ENCODE results near the gene FLII. TPM values are rescaled to one million over a fixed set of nuclear protein-coding genes. Genes with fewer than 3 reads are reported as not detected.

FLII gene
- total and polyA plus RNA-seq, 2 donors (not counting 1 experiment from before 2014, with no cell fraction given): 199 to 395 TPM

DNA sequence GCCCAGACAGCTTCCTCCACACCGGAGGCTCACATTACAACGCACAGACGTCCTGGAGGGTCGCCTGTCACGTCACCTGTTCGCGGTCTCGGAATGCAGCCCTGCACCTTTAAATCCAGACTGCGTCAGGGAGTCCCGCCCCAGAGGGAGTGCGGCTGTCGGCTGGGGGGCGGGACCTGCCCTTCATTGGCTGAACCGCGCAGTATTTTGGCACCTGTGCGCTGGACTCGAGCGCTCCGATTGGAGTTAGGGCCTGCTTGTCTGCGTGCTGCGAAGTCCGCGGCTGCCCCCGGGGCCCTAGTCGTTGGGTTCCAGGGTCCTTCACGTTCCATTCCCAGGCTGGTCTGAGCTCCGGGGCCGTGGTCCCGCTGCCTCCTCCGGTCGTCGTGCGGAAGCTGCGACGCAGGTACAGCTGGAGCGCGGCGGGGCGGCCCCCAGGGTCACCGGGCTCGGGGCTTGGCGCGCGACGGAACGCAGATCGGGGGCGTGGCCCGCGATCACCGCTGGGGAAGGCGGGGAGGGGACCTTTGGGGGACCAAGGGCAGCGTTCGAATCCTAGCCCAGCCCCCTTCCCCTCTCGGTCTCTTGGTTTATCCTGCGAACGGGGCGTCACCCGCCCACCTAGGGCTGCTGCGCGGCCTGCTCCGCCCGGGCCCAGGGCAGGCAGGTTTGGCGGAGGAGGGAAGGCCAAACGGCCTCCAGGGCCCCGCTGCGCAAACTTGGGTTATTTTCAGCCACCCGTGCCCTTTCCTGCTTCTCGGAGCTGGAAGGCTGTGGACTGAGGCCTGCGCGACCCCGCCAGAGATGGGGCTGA, 2.0 kb upstream of the FLII start, which contains the start of gene MIEF2:
Gene MIEF2 (plus strand): TSS at position 331 of the 814 bp plus-strand sequence. CDS start 2,059 bp downstream, outside the sequence.
- peaks cover 31% of the 10 kb centered on the region for H3K79me2 ChIP-seq (ENCODE audit: control insufficient read depth, insufficient read depth, low read length)

GRCh38 chr17:18259621-18260331, 1.2 kb upstream of the FLII start:
- Histone ChIP-seq H3K36me3 (ENCODE audit: control insufficient read depth, insufficient read depth, low read length) (peaks cover 22% of the 10 kb centered on the region), H3K27ac (ENCODE audit: insufficient read depth, low read length) (peak overlapping the region; percentile 54), H3K4me1 (ENCODE audit: control insufficient read depth, extremely low read depth, insufficient read depth, low read length) (peaks cover 24% of the 10 kb centered on the region), H4K20me1 (ENCODE audit: control insufficient read depth, extremely low read depth, insufficient read depth, low read length) (no peaks in the 10 kb centered on the region), H3K79me2 (ENCODE audit: control insufficient read depth, insufficient read depth, low read length) (peaks cover 34% of the 10 kb centered on the region), H3K9me3 (ENCODE audit: control insufficient read depth, insufficient read depth, low read depth, low read length) (no peaks in the 10 kb centered on the region), H3K9ac (ENCODE audit: insufficient read depth, low read length) (peak overlapping the region; percentile 7), H3K27me3 (ENCODE audit: control insufficient read depth, insufficient read depth, low read length) (no peaks in the 10 kb centered on the region), H2AFZ (ENCODE audit: low read length) (peak overlapping the region; percentile 88), H3K4me3 (replicated peaks in 1 of 4; ENCODE audit: control extremely low read depth in 1 of 4, insufficient read depth in 1 of 4, low read depth in 3 of 4, low read length in 4 of 4) (peak overlapping the region; percentile 16 to 76 (median 34)), H3K4me2 (ENCODE audit: extremely low read depth, insufficient read depth, low read length) (peak overlapping the region; percentile 93)
- DNase-seq (ENCODE audit: low read depth in 2 of 2): peak in 1 of 2 donors; percentile 60
- TF ChIP-seq, protein P1, sequence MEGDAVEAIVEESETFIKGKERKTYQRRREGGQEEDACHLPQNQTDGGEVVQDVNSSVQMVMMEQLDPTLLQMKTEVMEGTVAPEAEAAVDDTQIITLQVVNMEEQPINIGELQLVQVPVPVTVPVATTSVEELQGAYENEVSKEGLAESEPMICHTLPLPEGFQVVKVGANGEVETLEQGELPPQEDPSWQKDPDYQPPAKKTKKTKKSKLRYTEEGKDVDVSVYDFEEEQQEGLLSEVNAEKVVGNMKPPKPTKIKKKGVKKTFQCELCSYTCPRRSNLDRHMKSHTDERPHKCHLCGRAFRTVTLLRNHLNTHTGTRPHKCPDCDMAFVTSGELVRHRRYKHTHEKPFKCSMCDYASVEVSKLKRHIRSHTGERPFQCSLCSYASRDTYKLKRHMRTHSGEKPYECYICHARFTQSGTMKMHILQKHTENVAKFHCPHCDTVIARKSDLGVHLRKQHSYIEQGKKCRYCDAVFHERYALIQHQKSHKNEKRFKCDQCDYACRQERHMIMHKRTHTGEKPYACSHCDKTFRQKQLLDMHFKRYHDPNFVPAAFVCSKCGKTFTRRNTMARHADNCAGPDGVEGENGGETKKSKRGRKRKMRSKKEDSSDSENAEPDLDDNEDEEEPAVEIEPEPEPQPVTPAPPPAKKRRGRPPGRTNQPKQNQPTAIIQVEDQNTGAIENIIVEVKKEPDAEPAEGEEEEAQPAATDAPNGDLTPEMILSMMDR (conservative IDR thresholded peaks at IDR 0.05 in 1 of 2, IDR thresholded peaks at IDR 0.05 in 1 of 2; ENCODE audit: low read depth in 1 of 2, low read length in 2 of 2): no peak
- TF ChIP-seq EZH2 (IDR thresholded peaks at IDR 0.05; ENCODE audit: low read length, missing control alignments): no peak

More for the DNA sequence above, 2.0 kb upstream of the FLII start, which contains the start of gene MIEF2:
- Histone ChIP-seq H3K36me3 (ENCODE audit: control insufficient read depth, insufficient read depth, low read length) (peaks cover 23% of the 10 kb centered on the region), H3K4me3 (replicated peaks in 1 of 4; ENCODE audit: control extremely low read depth in 1 of 4, insufficient read depth in 1 of 4, low read depth in 3 of 4, low read length in 4 of 4) (peak within 1 kb of the TSS; percentile 76 to 98 (median 86)), H3K4me1 (ENCODE audit: control insufficient read depth, extremely low read depth, insufficient read depth, low read length) (peaks cover 24% of the 10 kb centered on the region), H4K20me1 (ENCODE audit: control insufficient read depth, extremely low read depth, insufficient read depth, low read length) (no peaks in the 10 kb centered on the region), H3K27me3 (ENCODE audit: control insufficient read depth, insufficient read depth, low read length) (no peaks in the 10 kb centered on the region), H3K4me2 (ENCODE audit: extremely low read depth, insufficient read depth, low read length) (peak within 1 kb of the TSS; percentile 96), H3K27ac (ENCODE audit: insufficient read depth, low read length) (peak within 1 kb of the TSS; percentile 81), H3K9ac (ENCODE audit: insufficient read depth, low read length) (peak within 1 kb of the TSS; percentile 82), H2AFZ (ENCODE audit: low read length) (peak within 1 kb of the TSS; percentile 94), H3K9me3 (ENCODE audit: control insufficient read depth, insufficient read depth, low read depth, low read length) (no peaks in the 10 kb centered on the region)
- no peak for TF ChIP-seq EZH2 (IDR thresholded peaks at IDR 0.05; ENCODE audit: low read length, missing control alignments)
- TF ChIP-seq, protein P1 (conservative IDR thresholded peaks at IDR 0.05 in 1 of 2, IDR thresholded peaks at IDR 0.05 in 1 of 2; ENCODE audit: low read depth in 1 of 2, low read length in 2 of 2): no peak
- DNase-seq (ENCODE audit: low read depth in 2 of 2): peak; percentile 93 to 94

DNA sequence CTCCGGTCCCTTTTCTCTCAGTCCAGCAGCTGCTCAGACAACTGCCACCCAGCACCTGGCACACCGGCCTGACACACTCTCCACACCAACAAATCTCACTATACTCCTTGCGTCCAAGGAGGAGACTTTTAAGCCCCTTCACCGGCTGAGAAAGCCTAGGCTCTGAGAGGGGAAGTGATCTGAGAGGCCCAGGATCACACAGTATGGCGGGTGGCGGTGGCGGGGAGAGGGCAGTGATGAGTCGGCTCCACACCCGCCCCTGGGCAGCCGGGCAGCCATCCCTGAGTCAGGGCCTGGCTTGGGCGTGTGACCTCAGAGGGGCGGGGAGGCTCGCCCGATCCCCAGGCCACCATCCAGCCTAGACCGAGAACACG, 569 bp downstream of the FLII start:
- Histone ChIP-seq H3K4me2 (ENCODE audit: extremely low read depth, insufficient read depth, low read length) (peak overlapping the region; percentile 95), H2AFZ (ENCODE audit: low read length) (peak overlapping the region; percentile 45), H4K20me1 (ENCODE audit: control insufficient read depth, extremely low read depth, insufficient read depth, low read length) (no peaks in the 10 kb centered on the region), H3K4me1 (ENCODE audit: control insufficient read depth, extremely low read depth, insufficient read depth, low read length) (peaks cover 24% of the 10 kb centered on the region), H3K27ac (ENCODE audit: insufficient read depth, low read length) (peak overlapping the region; percentile 96), H3K36me3 (ENCODE audit: control insufficient read depth, insufficient read depth, low read length) (peaks cover 27% of the 10 kb centered on the region), H3K9ac (ENCODE audit: insufficient read depth, low read length) (peak overlapping the region; percentile 96), H3K4me3 (replicated peaks in 1 of 4; ENCODE audit: control extremely low read depth in 1 of 4, insufficient read depth in 1 of 4, low read depth in 3 of 4, low read length in 4 of 4) (peak overlapping the region; percentile 51 to 91 (median 67)), H3K27me3 (ENCODE audit: control insufficient read depth, insufficient read depth, low read length) (no peaks in the 10 kb centered on the region), H3K79me2 (ENCODE audit: control insufficient read depth, insufficient read depth, low read length) (peaks cover 34% of the 10 kb centered on the region), H3K9me3 (ENCODE audit: control insufficient read depth, insufficient read depth, low read depth, low read length) (no peaks in the 10 kb centered on the region)
- no peak for TF ChIP-seq EZH2 (IDR thresholded peaks at IDR 0.05; ENCODE audit: low read length, missing control alignments)
- TF ChIP-seq, protein P1 (conservative IDR thresholded peaks at IDR 0.05 in 1 of 2, IDR thresholded peaks at IDR 0.05 in 1 of 2; ENCODE audit: low read depth in 1 of 2, low read length in 2 of 2): no peak
- DNase-seq (ENCODE audit: low read depth in 2 of 2): peak; percentile 65 to 71

All from fibroblast of lung (primary cell).